Astrocyte of the hippocampus (primary cell): ENCODE measurements around the gene POU3F3.

Source experiments
- DNase-seq: peaks from one replicate; pipeline ENCODE4 v3.0.0; 2011; ENCODE audit warnings: low read depth, low spot score

POU3F3 gene

GRCh38 chr2:104853534-104854497 is at the start of gene POU3F3:
Gene POU3F3 (plus strand): TSS chr2:104854115. CDS start chr2:104855511, 1,396 bp downstream.
- peak; percentile 100 for DNase-seq

GRCh38 chr2:104804148-104804890 is 49.6 kb upstream of the POU3F3 start:
- peak; percentile 45 for DNase-seq

GRCh38 chr2:104812286-104812685 is 41.6 kb upstream of the POU3F3 start:
- DNase-seq, result peak; percentile 63

GRCh38 chr2:104816143-104816542 is 37.8 kb upstream of the POU3F3 start:
- DNase-seq, result no peak

- DNase-seq, result no peak
Observed at GRCh38 chr2:104818264-104818663, 35.7 kb upstream of the POU3F3 start.

GRCh38 chr2:104820126-104820525 is 33.8 kb upstream of the POU3F3 start:
- no peak for DNase-seq

- peak; percentile 77 for DNase-seq
Observed at GRCh38 chr2:104825124-104825865, 28.6 kb upstream of the POU3F3 start.

- DNase-seq, result peak; percentile 74
Observed at GRCh38 chr2:104826016-104826415, 27.9 kb upstream of the POU3F3 start.

GRCh38 chr2:104831742-104832141 is 22.2 kb upstream of the POU3F3 start:
- DNase-seq, result peak; percentile 49

- DNase-seq, result peak; percentile 74
Observed at GRCh38 chr2:104834431-104835153, 19.3 kb upstream of the POU3F3 start.

- peak; percentile 68 for DNase-seq
Observed at GRCh38 chr2:104836265-104836664, 17.6 kb upstream of the POU3F3 start.

- DNase-seq, result peak; percentile 57
Observed at GRCh38 chr2:104836841-104837240, 17.1 kb upstream of the POU3F3 start.

- peak; percentile 56 for DNase-seq
Observed at GRCh38 chr2:104840156-104840555, 13.8 kb upstream of the POU3F3 start.

GRCh38 chr2:104840893-104841585 is 12.9 kb upstream of the POU3F3 start:
- peak; percentile 42 for DNase-seq

- DNase-seq, result no peak
Observed at GRCh38 chr2:104841744-104842143, 12.2 kb upstream of the POU3F3 start.

- peak; percentile 87 for DNase-seq
Observed at GRCh38 chr2:104844807-104845551, 8.9 kb upstream of the POU3F3 start.

- DNase-seq, result peak; percentile 85
Observed at GRCh38 chr2:104845552-104845931, 8.4 kb upstream of the POU3F3 start.

GRCh38 chr2:104845946-104846785 is 7.7 kb upstream of the POU3F3 start:
- DNase-seq, result peak; percentile 73
